ENCODE data around the gene S100A3.
"Not testable (repeated sequence)": the region's sequence is repeated elsewhere in the genome, so short reads cannot be mapped to it uniquely, and the experiment has no call there.

Gene S100A3

GRCh38 chr1:153548722-153549688 is at the start of gene S100A3:
S100A3 (minus strand) TSS chr1:153549258; CDS start chr1:153548485, 773 bp downstream.
- no peak for DNase-seq

GRCh38 chr1:153598309-153599172 is 49.5 kb upstream of the S100A3 start:
- no peak for DNase-seq

GRCh38 chr1:153597206-153597605 is 48.1 kb upstream of the S100A3 start:
- no peak for DNase-seq

GRCh38 chr1:153592748-153593147 is 43.7 kb upstream of the S100A3 start:
- DNase-seq: no peak

GRCh38 chr1:153588482-153588881 is 39.4 kb upstream of the S100A3 start:
- DNase-seq: no peak

GRCh38 chr1:153588033-153588432 is 39.0 kb upstream of the S100A3 start:
- DNase-seq: not testable (repeated sequence)

- no peak for DNase-seq
Observed at GRCh38 chr1:153587314-153587713, 38.3 kb upstream of the S100A3 start.

- no peak for DNase-seq
Observed at GRCh38 chr1:153586347-153586746, 37.3 kb upstream of the S100A3 start.

- no peak for DNase-seq
Observed at GRCh38 chr1:153585006-153585405, 35.9 kb upstream of the S100A3 start.

- DNase-seq: no peak
Observed at GRCh38 chr1:153583976-153584375, 34.9 kb upstream of the S100A3 start.

GRCh38 chr1:153583514-153583913 is 34.5 kb upstream of the S100A3 start:
- DNase-seq: not testable (repeated sequence)

GRCh38 chr1:153582836-153583235 is 33.8 kb upstream of the S100A3 start:
- not testable (repeated sequence) for DNase-seq

GRCh38 chr1:153578936-153579335 is 29.9 kb upstream of the S100A3 start:
- no peak for DNase-seq

GRCh38 chr1:153578490-153578889 is 29.4 kb upstream of the S100A3 start:
- DNase-seq: no peak

GRCh38 chr1:153577624-153578051 is 28.6 kb upstream of the S100A3 start:
- DNase-seq: no peak

GRCh38 chr1:153577138-153577537 is 28.1 kb upstream of the S100A3 start:
- no peak for DNase-seq

- not testable (repeated sequence) for DNase-seq
Observed at GRCh38 chr1:153575497-153575896, 26.4 kb upstream of the S100A3 start.

GRCh38 chr1:153575081-153575491 is 26.0 kb upstream of the S100A3 start:
- not testable (repeated sequence) for DNase-seq

- DNase-seq: no peak
Observed at GRCh38 chr1:153573351-153573750, 24.3 kb upstream of the S100A3 start.

- no peak for DNase-seq
Observed at GRCh38 chr1:153572569-153573015, 23.5 kb upstream of the S100A3 start.

GRCh38 chr1:153571706-153572105 is 22.6 kb upstream of the S100A3 start:
- DNase-seq: no peak

- DNase-seq: no peak
Observed at GRCh38 chr1:153570874-153571273, 21.8 kb upstream of the S100A3 start.

GRCh38 chr1:153569465-153569864 is 20.4 kb upstream of the S100A3 start:
- no peak for DNase-seq
